ENCODE results near the gene NOTUM.

Gene NOTUM

DNA sequence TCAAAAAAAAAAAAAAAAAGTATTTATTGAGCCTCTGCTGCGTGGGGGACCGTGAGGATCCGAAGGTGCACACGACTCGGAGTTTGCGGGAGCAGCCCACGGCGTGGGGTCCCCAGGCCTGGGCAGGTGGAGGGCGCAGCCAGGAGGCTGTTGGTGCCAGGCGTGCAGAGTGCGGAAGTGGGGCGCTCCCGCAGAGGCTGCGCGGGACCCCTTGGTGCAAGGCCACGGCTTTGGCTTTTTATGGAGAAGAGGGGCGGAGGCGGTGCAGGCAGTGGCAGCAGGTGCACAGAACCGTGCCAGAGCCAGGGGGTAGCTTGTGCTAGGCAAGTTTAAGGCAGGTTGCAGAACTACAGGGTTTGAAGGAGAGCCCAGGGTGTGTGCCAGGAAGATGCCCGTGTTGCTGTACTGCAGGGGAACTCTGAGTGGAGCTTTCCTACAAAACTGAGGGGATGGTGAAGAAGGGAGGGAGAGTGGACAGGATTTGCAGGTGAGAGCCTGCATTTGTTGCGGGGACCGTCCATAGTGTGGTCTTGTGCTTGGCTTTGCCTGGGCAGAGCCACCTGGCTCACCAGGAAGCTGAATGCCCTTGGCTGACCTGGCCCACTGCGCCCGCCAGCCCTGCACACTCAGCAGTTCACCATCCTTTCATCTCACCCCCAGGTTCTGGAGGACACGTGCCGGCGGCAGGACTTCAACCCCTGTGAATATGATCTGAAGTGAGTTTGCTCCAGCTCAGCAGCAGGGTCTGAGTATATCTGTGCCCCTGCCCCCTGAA, 17.7 kb upstream of the NOTUM start:
- no peak overlapping the region for H3K23ac ChIP-seq (ENCODE audit: low read depth, low read length, poor library complexity)
- no peak for DNase-seq (ENCODE audit: low spot score)
- H3K27me3 ChIP-seq (ENCODE audit: control insufficient read depth in 3 of 3, insufficient read depth in 3 of 3, low read depth in 1 of 3, low read length in 3 of 3) = peaks cover 0 to 14% (median 0%) of the 10 kb centered on the region in 3 experiments
- no peak overlapping the region for H4K91ac ChIP-seq (ENCODE audit: low read depth, low read length, poor library complexity)
- peaks cover 0 to under 1% of the 10 kb centered on the region in 2 donors for H3K9me3 ChIP-seq (replicated peaks in 1 of 2; ENCODE audit: control insufficient read depth in 2 of 2, insufficient read depth in 1 of 2, low read depth in 1 of 2, low read length in 2 of 2)
- H3K18ac ChIP-seq (ENCODE audit: low read length) = no peak overlapping the region
- peak overlapping the region; percentile 44 for H4K8ac ChIP-seq (ENCODE audit: low read depth, low read length)
- H3K4me1 ChIP-seq (ENCODE audit: control insufficient read depth in 2 of 2, insufficient read depth in 1 of 2, low read depth in 1 of 2, low read length in 2 of 2) = peaks cover 8% of the 10 kb centered on the region in 2 donors
- no peak overlapping the region for H3K14ac ChIP-seq (ENCODE audit: low read length)
- H3K36me3 ChIP-seq (replicated peaks in 1 of 2; ENCODE audit: control insufficient read depth in 2 of 2, insufficient read depth in 2 of 2, low read length in 2 of 2) = peaks cover 2 to 27% of the 10 kb centered on the region in 2 donors
- no peak overlapping the region for H2BK5ac ChIP-seq (ENCODE audit: low read length)
- no peak overlapping the region for H3K4ac ChIP-seq (ENCODE audit: low read length)
- H2BK15ac ChIP-seq (ENCODE audit: low read length) = no peak overlapping the region
- H3K4me2 ChIP-seq (ENCODE audit: insufficient read depth, low read length, poor library complexity, severe bottlenecking) = no peak overlapping the region
- H2AK5ac ChIP-seq (ENCODE audit: low read depth, low read length) = peak overlapping the region; percentile 93
- H3K79me1 ChIP-seq (ENCODE audit: low read depth, low read length) = peaks cover 4% of the 10 kb centered on the region
- H2AFZ ChIP-seq (ENCODE audit: low read length) = no peak overlapping the region
- no peak overlapping the region for H3K27ac ChIP-seq (replicated peaks; ENCODE audit: low read length)
- no peak overlapping the region for H2BK12ac ChIP-seq (ENCODE audit: low read length)
- WGBS, 2 donors (ENCODE audit: extremely low coverage in 2 of 2, insufficient read length in 2 of 2, insufficient replicate concordance in 1 of 2) = no CpG with 5 or more reads among the region's 27 CpGs
- peak overlapping the region; percentile 55 to 88 for H3K4me3 ChIP-seq (ENCODE audit: low read length in 2 of 2)
- no peak overlapping the region for H3K9ac ChIP-seq (ENCODE audit: low read depth, low read length, poor library complexity)
- no peak overlapping the region for H2BK120ac ChIP-seq (ENCODE audit: low read depth, low read length)

DNA sequence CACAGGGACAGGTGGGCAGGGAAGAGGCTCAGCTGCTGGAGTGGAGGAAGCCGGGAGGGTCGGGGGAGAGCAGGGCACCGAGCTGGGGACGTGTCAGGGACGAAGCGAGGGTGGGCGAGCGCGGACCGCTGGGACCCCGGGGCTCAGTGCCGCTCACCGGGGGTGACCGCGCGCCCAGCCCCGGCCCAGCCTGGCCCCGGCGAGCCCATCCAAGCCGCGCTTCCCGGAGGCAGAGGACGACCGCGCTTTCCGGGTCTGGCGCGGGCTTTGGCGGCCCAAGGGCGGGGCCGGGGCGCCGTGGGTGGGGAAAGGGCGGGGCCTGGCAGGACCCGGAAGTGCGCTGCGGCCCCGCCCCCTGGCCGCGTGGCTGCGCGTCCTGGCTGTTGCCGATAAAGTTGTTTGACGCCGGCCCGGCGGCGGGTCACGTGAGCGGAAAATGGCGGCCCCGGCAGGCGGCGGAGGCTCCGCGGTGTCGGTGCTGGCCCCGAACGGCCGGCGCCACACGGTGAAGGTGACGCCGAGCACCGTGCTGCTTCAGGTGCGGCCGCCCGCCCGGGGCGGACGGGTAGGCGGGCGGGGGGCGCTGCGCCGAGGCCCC, 16.3 kb upstream of the NOTUM start, which contains the start of gene ASPSCR1:
TSS of gene ASPSCR1 (plus strand) at position 419 of the 598 bp plus-strand sequence. CDS start at position 437, 18 bp downstream.
- Histone ChIP-seq H3K4me1 (ENCODE audit: control insufficient read depth in 2 of 2, insufficient read depth in 1 of 2, low read depth in 1 of 2, low read length in 2 of 2) (peaks cover 8% of the 10 kb centered on the region in 2 donors), H3K14ac (ENCODE audit: low read length) (peak within 1 kb of the TSS; percentile 99), H2BK120ac (ENCODE audit: low read depth, low read length) (peak within 1 kb of the TSS; percentile 72), H2BK5ac (ENCODE audit: low read length) (peak within 1 kb of the TSS; percentile 95), H3K79me1 (ENCODE audit: low read depth, low read length) (peaks cover 4% of the 10 kb centered on the region), H2BK12ac (ENCODE audit: low read length) (peak within 1 kb of the TSS; percentile 73), H3K4me3 (ENCODE audit: low read length in 2 of 2) (peak within 1 kb of the TSS; percentile 88 to 95), H4K91ac (ENCODE audit: low read depth, low read length, poor library complexity) (no peak within 1 kb of the TSS), H3K4me2 (ENCODE audit: insufficient read depth, low read length, poor library complexity, severe bottlenecking) (peak within 1 kb of the TSS; percentile 93), H3K9ac (ENCODE audit: low read depth, low read length, poor library complexity) (peak within 1 kb of the TSS; percentile 97), H3K27ac (replicated peaks; ENCODE audit: low read length) (peak within 1 kb of the TSS; percentile 88), H2AFZ (ENCODE audit: low read length) (peak within 1 kb of the TSS; percentile 99), H2BK15ac (ENCODE audit: low read length) (peak within 1 kb of the TSS; percentile 92), H3K4ac (ENCODE audit: low read length) (peak within 1 kb of the TSS; percentile 93), H4K8ac (ENCODE audit: low read depth, low read length) (peak within 1 kb of the TSS; percentile 96), H3K18ac (ENCODE audit: low read length) (peak within 1 kb of the TSS; percentile 99), H3K23ac (ENCODE audit: low read depth, low read length, poor library complexity) (peak within 1 kb of the TSS; percentile 98), H2AK5ac (ENCODE audit: low read depth, low read length) (peak within 1 kb of the TSS; percentile 99), H3K36me3 (replicated peaks in 1 of 2; ENCODE audit: control insufficient read depth in 2 of 2, insufficient read depth in 2 of 2, low read length in 2 of 2) (peaks cover 2 to 22% of the 10 kb centered on the region in 2 donors), H3K27me3 (ENCODE audit: control insufficient read depth in 3 of 3, insufficient read depth in 3 of 3, low read depth in 1 of 3, low read length in 3 of 3) (peaks cover 0 to 14% (median 0%) of the 10 kb centered on the region in 3 experiments), H3K9me3 (replicated peaks in 1 of 2; ENCODE audit: control insufficient read depth in 2 of 2, insufficient read depth in 1 of 2, low read depth in 1 of 2, low read length in 2 of 2) (peaks cover 3 to 10% of the 10 kb centered on the region in 2 donors)
- WGBS, 2 donors (ENCODE audit: extremely low coverage in 2 of 2, insufficient read length in 2 of 2, insufficient replicate concordance in 1 of 2) = no CpG with 5 or more reads among the region's 76 CpGs
- peak; percentile 92 for DNase-seq (ENCODE audit: low spot score)

GRCh38 chr17:81976332-81977210, 15.6 kb upstream of the NOTUM start:
- Histone ChIP-seq H2BK12ac (ENCODE audit: low read length) (peak overlapping the region; percentile 73), H3K36me3 (replicated peaks in 1 of 2; ENCODE audit: control insufficient read depth in 2 of 2, insufficient read depth in 2 of 2, low read length in 2 of 2) (peaks cover 2 to 22% of the 10 kb centered on the region in 2 donors), H3K27me3 (ENCODE audit: control insufficient read depth in 3 of 3, insufficient read depth in 3 of 3, low read depth in 1 of 3, low read length in 3 of 3) (peaks cover 0 to 14% (median 0%) of the 10 kb centered on the region in 3 experiments), H2AK5ac (ENCODE audit: low read depth, low read length) (peak overlapping the region; percentile 99), H4K91ac (ENCODE audit: low read depth, low read length, poor library complexity) (no peak overlapping the region), H2AFZ (ENCODE audit: low read length) (peak overlapping the region; percentile 99), H3K4ac (ENCODE audit: low read length) (peak overlapping the region; percentile 93), H3K4me3 (ENCODE audit: low read length in 2 of 2) (peak overlapping the region; percentile 79 to 88), H4K8ac (ENCODE audit: low read depth, low read length) (peak overlapping the region; percentile 96), H2BK15ac (ENCODE audit: low read length) (peak overlapping the region; percentile 92), H3K27ac (replicated peaks; ENCODE audit: low read length) (no peak overlapping the region), H3K4me1 (ENCODE audit: control insufficient read depth in 2 of 2, insufficient read depth in 1 of 2, low read depth in 1 of 2, low read length in 2 of 2) (peaks cover 8% of the 10 kb centered on the region in 2 donors), H3K79me1 (ENCODE audit: low read depth, low read length) (peaks cover 2% of the 10 kb centered on the region), H3K4me2 (ENCODE audit: insufficient read depth, low read length, poor library complexity, severe bottlenecking) (peak overlapping the region; percentile 93), H3K18ac (ENCODE audit: low read length) (peak overlapping the region; percentile 88), H3K14ac (ENCODE audit: low read length) (peak overlapping the region; percentile 99), H3K9ac (ENCODE audit: low read depth, low read length, poor library complexity) (peak overlapping the region; percentile 94), H3K23ac (ENCODE audit: low read depth, low read length, poor library complexity) (peak overlapping the region; percentile 98), H2BK120ac (ENCODE audit: low read depth, low read length) (peak overlapping the region; percentile 72), H2BK5ac (ENCODE audit: low read length) (peak overlapping the region; percentile 95), H3K9me3 (replicated peaks in 1 of 2; ENCODE audit: control insufficient read depth in 2 of 2, insufficient read depth in 1 of 2, low read depth in 1 of 2, low read length in 2 of 2) (peaks cover 3 to 10% of the 10 kb centered on the region in 2 donors)
- WGBS, 2 donors (ENCODE audit: extremely low coverage in 2 of 2, insufficient read length in 2 of 2, insufficient replicate concordance in 1 of 2) = no CpG with 5 or more reads among the region's 30 CpGs
- no peak for DNase-seq (ENCODE audit: low spot score)
